Uterus (tissue), 2 donors: ENCODE results near the gene JHY.

Experiments used
- CTCF ChIP-seq, 4 experiments: fragments of 200-600 bp in 2 of 4; fragments of 450-650 bp in 2 of 4; sonication (generic) in 2 of 4; IDR thresholded peaks; one replicate each; pipeline ENCODE4 v1.5.1; 2016 to 2019; ENCODE audit warnings: antibody characterized with exemption in 4 of 4, mild to moderate bottlenecking in 2 of 4, moderate library complexity in 1 of 4
- POLR2A ChIP-seq, 2 donors: fragments of 450-650 bp; IDR thresholded peaks; one replicate each; pipeline ENCODE4 v1.6.1; 2016; ENCODE audit warnings: antibody characterized with exemption in 2 of 2, mild to moderate bottlenecking in 1 of 2, moderate library complexity in 1 of 2

- TF ChIP-seq CTCF (IDR thresholded peaks at IDR 0.05) (no peak), POLR2A (IDR thresholded peaks at IDR 0.05) (no peak)
Measured at GRCh38 chr11:122917311-122917710, 34.8 kb downstream of the JHY start.
